GM18519 (cell line): ENCODE results near the gene WDR70.
"Not testable (repeated sequence)": the region's sequence is repeated elsewhere in the genome, so short reads cannot be mapped to it uniquely, and the experiment has no call there.

ENCODE experiments used
- ATAC-seq: cut with Tn5 transposase; IDR thresholded peaks from one replicate; pipeline ENCODE4 v1.9.1; 2021; ENCODE audit warnings: mild to moderate bottlenecking, moderate library complexity; ENCODE audit not compliant: unreplicated experiment, low FRiP score

WDR70 gene

GRCh38 chr5:37379100-37379628, at the start of gene WDR70:
Gene WDR70, plus strand, starts transcription at chr5:37379318. Its CDS starts 50 bp downstream, at chr5:37379368.
- peak; percentile 99 for ATAC-seq

- ATAC-seq, result not testable (repeated sequence)
Observed at GRCh38 chr5:37334754-37335153, 44.4 kb upstream of the WDR70 start.

- ATAC-seq, result not testable (repeated sequence)
Observed at GRCh38 chr5:37342741-37343140, 36.4 kb upstream of the WDR70 start.

GRCh38 chr5:37355161-37355560, 24.0 kb upstream of the WDR70 start:
- ATAC-seq, result no peak

GRCh38 chr5:37370550-37370863, 8.6 kb upstream of the WDR70 start:
- no peak for ATAC-seq

GRCh38 chr5:37370864-37371726, 8.0 kb upstream of the WDR70 start, which contains the start of gene NUP155:
Gene NUP155, minus strand, starts transcription at chr5:37371106. Its CDS starts 129 bp downstream, at chr5:37370977.
- ATAC-seq, result peak; percentile 74

- ATAC-seq, result no peak
Observed at GRCh38 chr5:37375091-37375490, 4.0 kb upstream of the WDR70 start.

GRCh38 chr5:37378066-37378465, 1.1 kb upstream of the WDR70 start:
- ATAC-seq, result not testable (repeated sequence)

- ATAC-seq, result no peak
Observed at GRCh38 chr5:37391591-37391990, 12.5 kb downstream of the WDR70 start.

GRCh38 chr5:37396352-37396751, 17.2 kb downstream of the WDR70 start:
- no peak for ATAC-seq

GRCh38 chr5:37400501-37400900, 21.4 kb downstream of the WDR70 start:
- ATAC-seq, result no peak

GRCh38 chr5:37412515-37412914, 33.4 kb downstream of the WDR70 start:
- ATAC-seq, result no peak

- ATAC-seq, result not testable (repeated sequence)
Observed at GRCh38 chr5:37415456-37415855, 36.3 kb downstream of the WDR70 start.

- ATAC-seq, result no peak
Observed at GRCh38 chr5:37417347-37417746, 38.2 kb downstream of the WDR70 start.

GRCh38 chr5:37424441-37424840, 45.3 kb downstream of the WDR70 start:
- no peak for ATAC-seq

GRCh38 chr5:37428044-37428443, 48.9 kb downstream of the WDR70 start:
- ATAC-seq, result no peak

- ATAC-seq, result no peak
Observed at GRCh38 chr5:37435261-37435660, 56.1 kb downstream of the WDR70 start.

GRCh38 chr5:37436146-37436934, 57.2 kb downstream of the WDR70 start:
- peak; percentile 61 for ATAC-seq

- no peak for ATAC-seq
Observed at GRCh38 chr5:37437711-37438110, 58.6 kb downstream of the WDR70 start.

GRCh38 chr5:37445783-37446182, 66.7 kb downstream of the WDR70 start:
- ATAC-seq, result not testable (repeated sequence)

- no peak for ATAC-seq
Observed at GRCh38 chr5:37448941-37449340, 69.8 kb downstream of the WDR70 start.
